Measurements from ENCODE around the gene COL27A1.

DNA sequence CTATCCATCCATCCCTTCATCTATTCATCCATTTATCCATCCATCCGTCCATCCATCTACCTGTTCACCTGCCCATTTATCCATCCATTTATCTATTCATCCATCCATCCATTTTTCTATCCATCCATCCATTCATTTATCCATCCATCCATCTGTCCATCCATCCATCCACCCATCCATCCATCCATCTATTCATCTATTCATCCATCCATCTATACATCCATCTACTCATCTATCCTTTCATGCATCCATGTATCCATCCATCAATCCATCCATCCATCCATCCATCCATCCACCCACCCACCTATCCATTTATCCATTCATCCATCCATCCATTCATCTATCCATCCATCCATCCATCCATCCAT, 10.8 kb downstream of the COL27A1 start:
- TF ChIP-seq CTCF (conservative IDR thresholded peaks at IDR 0.05) (no peak), ZFX (IDR thresholded peaks at IDR 0.05) (no peak)

Measured in C4-2B (cell line).